Astrocyte of the cerebellum (primary cell): ENCODE data around the gene GABRR3.

Source experiments
- DNase-seq: peaks from one replicate; pipeline ENCODE4 v3.0.0-alpha.2; 2011; ENCODE audit warnings: low read depth
- H3K4me3 ChIP-seq: 2 replicates; pipeline ENCODE4 v1.5.1; 2011; ENCODE audit warnings: mild to moderate bottlenecking, low read depth, low read length, moderate library complexity
- in situ Hi-C: cut with HindIII; loops from 2 replicates; pipeline ENCODE4 v1.10.0; 2017; ENCODE audit warnings: low sequenced_read_pairs
- TF ChIP-seq, protein P1 (sequence below): IDR thresholded peaks from 2 replicates; pipeline ENCODE4 v1.5.1; 2012; ENCODE audit warnings: low read length, low read depth, moderate library complexity, mild to moderate bottlenecking; ENCODE audit errors: missing control alignments

The GABRR3 gene

DNA sequence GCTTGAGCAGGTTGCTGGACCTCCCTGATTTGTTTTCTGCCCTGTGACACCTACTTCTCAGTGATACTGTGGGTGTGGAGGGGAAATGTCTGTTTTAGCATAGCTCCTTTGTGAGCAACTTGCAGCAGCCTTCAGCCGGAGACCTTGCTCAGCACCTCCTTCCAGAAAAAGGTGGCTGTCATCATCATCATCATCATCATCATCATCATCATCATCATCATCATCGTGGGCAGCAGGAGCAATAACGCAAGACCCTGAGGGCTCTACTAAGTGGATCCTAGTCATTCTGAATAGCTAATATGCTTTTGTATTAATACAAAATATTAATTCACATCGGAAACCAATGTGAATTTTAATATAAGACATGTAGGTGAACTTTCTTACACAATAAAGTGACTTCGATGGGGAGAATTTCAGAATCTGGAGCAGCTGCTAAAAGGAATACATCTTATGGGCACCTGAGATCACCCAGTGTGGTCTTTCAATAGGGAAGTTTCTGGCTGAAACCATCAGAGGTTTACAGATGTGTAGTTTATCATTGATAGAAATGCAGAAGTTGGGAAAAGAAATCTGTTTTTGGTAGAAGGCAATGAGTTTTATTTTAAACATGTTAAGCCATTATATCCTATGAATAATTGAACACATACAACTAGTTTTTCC is 8.6 kb downstream of the GABRR3 start:
- H3K4me3 ChIP-seq, result no peak overlapping the region
- DNase-seq, result no peak
- in situ Hi-C loops, result loop anchor here (10.0 kb wide), 1 partner anchor 242 kb away; no protein-coding TSS in a partner anchor
- TF ChIP-seq, protein P1, sequence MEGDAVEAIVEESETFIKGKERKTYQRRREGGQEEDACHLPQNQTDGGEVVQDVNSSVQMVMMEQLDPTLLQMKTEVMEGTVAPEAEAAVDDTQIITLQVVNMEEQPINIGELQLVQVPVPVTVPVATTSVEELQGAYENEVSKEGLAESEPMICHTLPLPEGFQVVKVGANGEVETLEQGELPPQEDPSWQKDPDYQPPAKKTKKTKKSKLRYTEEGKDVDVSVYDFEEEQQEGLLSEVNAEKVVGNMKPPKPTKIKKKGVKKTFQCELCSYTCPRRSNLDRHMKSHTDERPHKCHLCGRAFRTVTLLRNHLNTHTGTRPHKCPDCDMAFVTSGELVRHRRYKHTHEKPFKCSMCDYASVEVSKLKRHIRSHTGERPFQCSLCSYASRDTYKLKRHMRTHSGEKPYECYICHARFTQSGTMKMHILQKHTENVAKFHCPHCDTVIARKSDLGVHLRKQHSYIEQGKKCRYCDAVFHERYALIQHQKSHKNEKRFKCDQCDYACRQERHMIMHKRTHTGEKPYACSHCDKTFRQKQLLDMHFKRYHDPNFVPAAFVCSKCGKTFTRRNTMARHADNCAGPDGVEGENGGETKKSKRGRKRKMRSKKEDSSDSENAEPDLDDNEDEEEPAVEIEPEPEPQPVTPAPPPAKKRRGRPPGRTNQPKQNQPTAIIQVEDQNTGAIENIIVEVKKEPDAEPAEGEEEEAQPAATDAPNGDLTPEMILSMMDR, result no peak

DNA sequence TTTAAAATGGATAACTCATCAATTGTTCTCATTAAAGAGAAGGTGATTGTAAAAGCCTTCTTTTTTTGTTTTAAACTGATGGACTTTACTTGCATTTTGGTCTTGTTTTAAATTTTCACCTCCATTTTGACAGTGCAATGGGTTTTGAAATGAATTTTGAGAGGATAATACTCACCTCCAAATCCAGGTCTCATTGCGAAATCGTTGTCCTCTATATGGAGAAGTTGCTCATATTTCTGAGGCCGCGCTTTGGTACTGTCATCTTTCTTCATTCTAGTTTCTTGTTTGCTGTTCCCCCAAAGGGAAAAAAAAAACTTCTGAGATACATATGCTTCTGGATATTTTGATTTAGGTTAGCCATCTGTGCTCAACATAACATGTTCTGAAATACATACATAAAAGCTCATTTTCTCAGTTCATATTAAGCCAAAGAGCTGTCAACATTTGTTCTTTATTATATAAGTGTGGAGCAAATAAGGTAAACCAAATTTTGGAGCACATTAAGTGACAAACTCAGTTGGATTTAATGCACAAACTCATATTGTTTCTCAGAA is 9.6 kb downstream of the GABRR3 start:
- TF ChIP-seq, protein P1, result no peak
- in situ Hi-C loops, result loop anchor here (10.0 kb wide), 1 partner anchor 241 kb away; no protein-coding TSS in a partner anchor
- DNase-seq, result no peak
- H3K4me3 ChIP-seq, result no peak overlapping the region

DNA sequence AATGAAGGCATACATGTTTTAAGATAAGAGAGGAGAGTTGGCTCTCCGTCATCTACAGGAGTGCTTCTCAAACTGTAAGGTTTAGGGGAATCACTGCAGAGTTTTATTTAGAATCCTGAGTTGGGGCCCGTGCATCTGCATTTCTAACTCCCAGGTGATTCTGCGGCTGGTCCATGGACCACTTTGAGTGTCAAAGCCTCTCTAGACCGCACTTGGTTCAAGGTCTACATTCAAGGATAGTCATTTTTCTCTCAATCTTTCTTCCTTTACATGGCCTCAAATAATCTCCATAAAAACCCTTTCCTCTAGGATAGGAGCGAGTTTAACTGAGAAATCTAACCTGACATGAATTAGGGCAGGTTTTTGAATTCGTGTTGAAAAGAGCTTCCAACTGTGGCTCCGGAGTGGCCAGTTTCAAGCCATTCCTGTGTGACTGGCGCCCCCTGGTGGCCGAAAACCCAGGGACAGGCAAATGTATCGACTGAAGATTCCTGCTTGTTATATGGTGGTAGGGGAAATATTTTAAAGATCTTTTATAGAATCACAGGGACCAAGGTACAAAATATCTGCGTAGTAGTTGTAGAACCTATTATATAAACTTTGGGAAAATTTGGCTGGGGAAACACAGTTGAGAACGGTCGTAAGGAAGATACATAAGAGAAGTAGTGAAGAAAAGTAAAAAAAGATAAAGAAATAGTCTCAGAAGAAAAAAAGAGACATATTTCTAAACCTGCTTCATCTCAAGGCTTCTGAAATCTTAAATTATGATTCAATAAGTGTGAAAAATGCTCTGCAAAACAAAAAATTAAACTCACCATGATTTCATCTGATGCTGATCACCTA is 11.9 kb downstream of the GABRR3 start:
- peak; percentile 59 for DNase-seq
- TF ChIP-seq, protein P1, result peak; percentile 88
- in situ Hi-C loops, result loop anchor here (5.0 to 10.0 kb wide), 2 partner anchors 41 to 238 kb away; no protein-coding TSS in a partner anchor
- H3K4me3 ChIP-seq, result no peak overlapping the region

DNA sequence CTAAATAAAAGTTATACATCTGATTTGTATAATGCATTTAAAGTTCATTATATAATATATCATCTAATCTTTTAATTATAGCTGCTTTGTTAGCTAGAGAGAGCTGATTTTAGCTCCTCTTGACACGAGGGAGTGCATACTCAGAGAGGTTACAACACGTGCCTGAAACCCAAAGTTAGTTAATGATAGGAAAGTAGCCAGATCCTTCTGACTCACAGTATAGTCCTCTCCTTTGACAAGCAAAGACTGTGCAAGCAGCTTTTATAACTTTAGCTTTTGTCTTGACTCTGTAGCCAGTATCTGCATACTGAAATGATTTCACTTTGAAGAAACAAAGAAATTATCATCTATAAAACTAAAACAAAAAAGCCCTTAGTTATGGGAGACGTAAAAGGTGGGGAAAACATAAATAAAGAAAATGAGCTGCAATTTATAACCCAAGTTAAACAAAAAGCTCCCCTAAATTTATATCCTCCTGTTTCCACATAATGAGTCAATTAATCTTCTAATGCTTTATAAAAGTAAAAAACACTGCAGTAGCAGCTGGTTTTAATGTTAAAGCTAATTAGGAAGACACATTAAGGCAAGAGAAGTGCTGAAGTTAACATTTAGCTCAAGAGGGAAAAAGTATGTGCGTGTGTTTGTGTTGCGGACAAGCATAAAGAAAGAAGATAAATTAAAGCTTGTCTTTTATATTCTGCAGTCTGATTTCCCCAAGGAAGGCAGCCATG is 13.1 kb downstream of the GABRR3 start:
- no peak overlapping the region for H3K4me3 ChIP-seq
- DNase-seq, result peak; percentile 1
- TF ChIP-seq, protein P1, result no peak
- in situ Hi-C loops, result loop anchor here (5.0 to 10.0 kb wide), 2 partner anchors 40 to 237 kb away; no protein-coding TSS in a partner anchor

DNA sequence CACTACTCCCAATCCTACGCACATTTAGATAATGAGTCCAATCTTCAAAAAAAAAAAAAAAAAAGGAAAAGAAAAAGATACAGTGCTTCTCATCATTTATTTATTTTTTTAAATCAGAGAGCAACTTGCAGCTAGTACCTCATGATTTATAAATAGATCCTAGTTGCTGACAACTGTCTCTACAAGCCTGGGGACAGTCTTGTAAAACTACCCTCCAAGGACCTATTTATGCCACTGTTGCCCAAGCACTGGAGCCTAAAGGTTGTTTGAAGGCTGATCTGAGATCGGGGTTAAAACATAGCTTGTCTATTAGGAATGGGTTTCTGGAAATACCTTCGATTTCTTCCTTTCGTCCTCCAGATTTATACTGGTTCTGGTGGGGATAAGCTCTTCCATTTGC is 14.7 kb downstream of the GABRR3 start:
- no peak overlapping the region for H3K4me3 ChIP-seq
- in situ Hi-C loops, result loop anchor here (5.0 to 10.0 kb wide), 2 partner anchors 38 to 236 kb away; no protein-coding TSS in a partner anchor
- TF ChIP-seq, protein P1, result no peak
- no peak for DNase-seq

DNA sequence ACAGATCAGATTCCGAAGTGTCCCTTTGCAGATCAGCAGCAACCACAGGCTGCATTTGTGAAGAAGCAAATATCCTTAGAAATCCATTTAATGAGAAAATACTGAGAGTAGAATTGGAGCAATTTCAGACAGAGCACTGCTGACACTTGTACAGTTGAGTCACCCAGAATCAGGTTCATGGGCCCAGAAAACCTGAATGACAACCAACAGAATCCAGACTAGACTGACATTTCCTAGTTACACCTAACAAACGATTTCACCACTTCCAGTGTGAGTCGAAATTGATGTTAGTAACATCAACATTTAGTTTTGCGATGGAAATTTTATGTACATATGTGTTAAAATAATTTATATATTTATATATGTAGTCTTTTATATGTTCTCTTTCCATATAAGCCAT is 16.8 kb downstream of the GABRR3 start:
- no peak overlapping the region for H3K4me3 ChIP-seq
- in situ Hi-C loops, result no loop called here
- DNase-seq, result no peak
- TF ChIP-seq, protein P1, result no peak
